GM23338 (cell line): ENCODE results near the gene LRBA. TPM values are rescaled to one million over a fixed set of nuclear protein-coding genes. Genes with fewer than 3 reads are reported as not detected.

ENCODE experiments used
- ATAC-seq: fragments of 200-7000 bp; cut with Tn5 transposase; 3 replicates; pipeline ENCODE4 v1.9.1; 2020
- DNase-seq: peaks from one replicate; pipeline ENCODE4 v3.0.0-alpha.2; 2015; ENCODE audit warnings: low spot score
- H2AFZ ChIP-seq: fragments of 200-600 bp; sonication (generic); 2 replicates; pipeline ENCODE4 v1.8.0; 2016; ENCODE audit warnings: antibody characterized with exemption, mild to moderate bottlenecking, moderate library complexity
- H3F3A ChIP-seq: fragments of 200-600 bp; sonication (generic); replicated peaks from 2 replicates; pipeline ENCODE4 v1.8.0; 2017; ENCODE audit warnings: antibody characterized with exemption, mixed run types, low read depth
- H3K27ac ChIP-seq: fragments of 200-600 bp; sonication (generic); 2 replicates; pipeline ENCODE4 v1.6.1; 2016; ENCODE audit warnings: low read depth
- H3K27me3 ChIP-seq: fragments of 200-600 bp; sonication (generic); 2 replicates; pipeline ENCODE4 v1.8.0; 2016; ENCODE audit warnings: mild to moderate bottlenecking, mixed run types, moderate library complexity; ENCODE audit not compliant: insufficient read depth
- H3K36me3 ChIP-seq: fragments of 200-600 bp; sonication (generic); 2 replicates; pipeline ENCODE4 v1.8.0; 2016; ENCODE audit warnings: mild to moderate bottlenecking; ENCODE audit not compliant: insufficient read depth
- H3K4me1 ChIP-seq: fragments of 200-600 bp; sonication (generic); 2 replicates; pipeline ENCODE4 v1.8.0; 2016; ENCODE audit warnings: mild to moderate bottlenecking, moderate library complexity; ENCODE audit not compliant: insufficient read depth
- H3K4me2 ChIP-seq: fragments of 200-600 bp; sonication (generic); 2 replicates; pipeline ENCODE4 v1.7.1; 2017; ENCODE audit warnings: mixed run types
- H3K4me3 ChIP-seq: fragments of 200-600 bp; sonication (generic); 2 replicates; pipeline ENCODE4 v1.6.1; 2016; ENCODE audit warnings: mixed run types
- H3K79me2 ChIP-seq: fragments of 200-600 bp; sonication (generic); replicated peaks from 2 replicates; pipeline ENCODE4 v1.8.0; 2017; ENCODE audit warnings: mild to moderate bottlenecking; ENCODE audit not compliant: insufficient read depth
- H3K9me2 ChIP-seq: fragments of 200-600 bp; sonication (generic); 2 replicates; pipeline ENCODE4 v1.8.0; 2017; ENCODE audit not compliant: insufficient read depth
- H4K20me1 ChIP-seq: fragments of 200-600 bp; sonication (generic); replicated peaks from 2 replicates; pipeline ENCODE4 v1.8.0; 2017; ENCODE audit warnings: mild to moderate bottlenecking; ENCODE audit not compliant: insufficient read depth
- H3K27ac Mint-ChIP-seq: 2 replicates; pipeline ENCODE4 v1.8.0; 2020; ENCODE audit warnings: inconsistent platforms, mild to moderate bottlenecking, moderate library complexity, mixed read lengths
- H3K27me3 Mint-ChIP-seq: 3 replicates; pipeline ENCODE4 v1.8.0; 2022; ENCODE audit warnings: low read depth, mild to moderate bottlenecking, moderate library complexity, mixed read lengths, inconsistent platforms; ENCODE audit not compliant: insufficient read depth, poor library complexity
- H3K36me3 Mint-ChIP-seq: 3 replicates; pipeline ENCODE4 v1.8.0; 2021; ENCODE audit warnings: low read depth, mild to moderate bottlenecking, inconsistent platforms, moderate library complexity, mixed read lengths
- H3K4me1 Mint-ChIP-seq: 3 replicates; pipeline ENCODE4 v1.8.0; 2020; ENCODE audit warnings: mild to moderate bottlenecking, inconsistent platforms, mixed read lengths
- H3K4me3 Mint-ChIP-seq: 3 replicates; pipeline ENCODE4 v1.8.0; 2021; ENCODE audit warnings: moderate library complexity, mild to moderate bottlenecking, inconsistent platforms, mixed read lengths
- H3K9me3 Mint-ChIP-seq: 3 replicates; pipeline ENCODE4 v1.8.0; 2020; ENCODE audit warnings: moderate library complexity, mild to moderate bottlenecking, inconsistent platforms, mixed read lengths
- CREB1 ChIP-seq: fragments of 250-450 bp; sonication (Bioruptor Pico); IDR thresholded peaks from 2 replicates; pipeline ENCODE4 v1.5.0; 2020; ENCODE audit warnings: low read depth, mild to moderate bottlenecking, moderate library complexity
- CTCF ChIP-seq, 2 experiments: fragments of 200-600 bp in 1 of 2; sonication (generic) in 1 of 2; conservative IDR thresholded peaks; 2 replicates each; pipeline versions ENCODE4 v1.5.1 to v1.6.1; 2016 to 2017; ENCODE audit warnings: antibody characterized with exemption in 2 of 2, low read depth in 2 of 2, mild to moderate bottlenecking in 2 of 2, moderate library complexity in 1 of 2
- ETS1 ChIP-seq: IDR thresholded peaks from 2 replicates; pipeline ENCODE4 v1.6.1; 2016; ENCODE audit warnings: antibody characterized with exemption
- EZH2 ChIP-seq: fragments of 200-600 bp; sonication (generic); IDR thresholded peaks from one replicate; pipeline ENCODE4 v1.8.0; 2017; ENCODE audit warnings: antibody characterized with exemption, mild to moderate bottlenecking, low read depth; ENCODE audit not compliant: unreplicated experiment
- EZH2phosphoT487 ChIP-seq: fragments of 200-600 bp; sonication (generic); IDR thresholded peaks from one replicate; pipeline ENCODE4 v1.8.1; 2018; ENCODE audit warnings: antibody characterized with exemption; ENCODE audit not compliant: unreplicated experiment
- JUNB ChIP-seq: IDR thresholded peaks from one replicate; pipeline ENCODE4 v1.6.1; 2016; ENCODE audit warnings: antibody characterized with exemption; ENCODE audit not compliant: unreplicated experiment
- NANOG ChIP-seq: IDR thresholded peaks from 2 replicates; pipeline ENCODE4 v1.6.1; 2016; ENCODE audit warnings: antibody characterized with exemption, borderline replicate concordance
- POLR2AphosphoS5 ChIP-seq: IDR thresholded peaks from 2 replicates; pipeline ENCODE4 v1.6.1; 2016; ENCODE audit warnings: antibody characterized with exemption, low read depth
- REST ChIP-seq: IDR thresholded peaks from one replicate; pipeline ENCODE4 v1.6.1; 2018; ENCODE audit warnings: antibody characterized with exemption; ENCODE audit not compliant: unreplicated experiment
- STAT1 ChIP-seq: IDR thresholded peaks from one replicate; pipeline ENCODE4 v1.6.1; 2016; ENCODE audit warnings: antibody characterized with exemption; ENCODE audit not compliant: unreplicated experiment
- ZNF114 ChIP-seq: fragments of 250-450 bp; sonication (Bioruptor Pico); IDR thresholded peaks from 2 replicates; pipeline ENCODE4 v1.5.0; 2020; ENCODE audit warnings: mild to moderate bottlenecking, moderate library complexity
- ZNF331 ChIP-seq: fragments of 250-450 bp; sonication (Bioruptor Pico); IDR thresholded peaks from 2 replicates; pipeline ENCODE4 v1.5.0; 2020; ENCODE audit warnings: low read depth, mild to moderate bottlenecking, moderate library complexity
- ZNF462 ChIP-seq: fragments of 250-450 bp; sonication (Bioruptor Pico); IDR thresholded peaks from 2 replicates; pipeline ENCODE4 v1.5.0; 2020; ENCODE audit warnings: mild to moderate bottlenecking, moderate library complexity
- polyA plus RNA-seq: library from polyadenylated mRNA; unstranded; fragments of >200 nt; fragmentation: Nextera tagmentation; extraction: Ambion mirVana; gene quantifications from 2 replicates; pipeline ENCODE4 v1.2.1, GENCODE V29; 2016
- total RNA-seq: library from RNA; depleted of rRNA; stranded (reverse); fragments of >200 nt; shearing (Covaris generic); gene quantifications from 2 replicates; pipeline ENCODE4 v1.2.3, GENCODE V29; 2014

Gene LRBA
- total and polyA plus RNA-seq, 2 experiments from 2014 or later, result 23.3 to 126 TPM

GRCh38 chr4:150817017-150817416, 198.1 kb downstream of the LRBA start:
- H3F3A ChIP-seq, result no peaks in the 10 kb centered on the region

More at GRCh38 chr4:150817017-150817416, 198.1 kb downstream of the LRBA start:
- H3K9me3 Mint-ChIP-seq, result no peaks in the 10 kb centered on the region
- 0 out of 2 replicates have a peak, but pooled peaks cover 5% of the 10 kb centered on the region for H3K79me2 ChIP-seq
- ATAC-seq (no peak), DNase-seq (no peak)
- no peak overlapping the region for H3K4me3 Mint-ChIP-seq
- peaks cover 6% of the 10 kb centered on the region; the same call in 2 of the 3 replicates for H3K4me1 Mint-ChIP-seq
- H3K36me3 Mint-ChIP-seq, result peaks cover 5% of the 10 kb centered on the region; the same call in 2 of the 3 replicates
- H4K20me1 ChIP-seq, result no peaks in the 10 kb centered on the region
- no peaks in the 10 kb centered on the region for H3K9me2 ChIP-seq
- no peak overlapping the region for H3K27ac ChIP-seq
- no peaks in the 10 kb centered on the region for H3K36me3 ChIP-seq
- H3K27me3 ChIP-seq, result no peaks in the 10 kb centered on the region
- H3K4me3 ChIP-seq, result no peak overlapping the region
- no peak for TF ChIP-seq EZH2
- TF ChIP-seq EZH2phosphoT487, result no peak
- no peak for TF ChIP-seq NANOG
- no peak for TF ChIP-seq ETS1
- TF ChIP-seq JUNB, result no peak
- no peak for TF ChIP-seq CTCF (conservative IDR thresholded peaks at IDR 0.05; ENCODE audit: low read depth in 2 of 2)
- no peak for TF ChIP-seq CREB1 (CRISPR knock-in tag)
- no peak for TF ChIP-seq ZNF462 (CRISPR knock-in tag)
- TF ChIP-seq ZNF114 (CRISPR knock-in tag), result no peak
- TF ChIP-seq ZNF331, result no peak
- no peak for TF ChIP-seq STAT1
- no peak for TF ChIP-seq REST
- TF ChIP-seq POLR2AphosphoS5, result no peak
- H3K27me3 Mint-ChIP-seq, result no peaks in the 10 kb centered on the region
- no peaks in the 10 kb centered on the region for H3K4me1 ChIP-seq
- H2AFZ ChIP-seq, result no peak overlapping the region
- no peak overlapping the region for H3K4me2 ChIP-seq
- H3K27ac Mint-ChIP-seq, result no peak overlapping the region
